Stimulated activated naive CD8-positive, alpha-beta T cell treated with anti-CD3 and anti-CD28 coated beads, Interleukin-15, Interleukin-2, amounts not matched to agents 100 U/mL and 50 U/mL, for 24 hours (primary cell): ENCODE measurements around the gene S100A1.

Source experiments
- ATAC-seq: fragments of 150-1000 bp; cut with Tn5 transposase; one replicate; pipeline ENCODE4 v1.10.0; 2021
- DNase-seq: peaks from one replicate; pipeline ENCODE4 v3.0.0; 2021

The S100A1 gene

GRCh38 chr1:153610811-153611301 is 17.4 kb upstream of the S100A1 start:
- ATAC-seq (no peak), DNase-seq (no peak)

- DNase-seq (no peak), ATAC-seq (no peak)
Measured at GRCh38 chr1:153611356-153611755, 16.9 kb upstream of the S100A1 start.

DNA sequence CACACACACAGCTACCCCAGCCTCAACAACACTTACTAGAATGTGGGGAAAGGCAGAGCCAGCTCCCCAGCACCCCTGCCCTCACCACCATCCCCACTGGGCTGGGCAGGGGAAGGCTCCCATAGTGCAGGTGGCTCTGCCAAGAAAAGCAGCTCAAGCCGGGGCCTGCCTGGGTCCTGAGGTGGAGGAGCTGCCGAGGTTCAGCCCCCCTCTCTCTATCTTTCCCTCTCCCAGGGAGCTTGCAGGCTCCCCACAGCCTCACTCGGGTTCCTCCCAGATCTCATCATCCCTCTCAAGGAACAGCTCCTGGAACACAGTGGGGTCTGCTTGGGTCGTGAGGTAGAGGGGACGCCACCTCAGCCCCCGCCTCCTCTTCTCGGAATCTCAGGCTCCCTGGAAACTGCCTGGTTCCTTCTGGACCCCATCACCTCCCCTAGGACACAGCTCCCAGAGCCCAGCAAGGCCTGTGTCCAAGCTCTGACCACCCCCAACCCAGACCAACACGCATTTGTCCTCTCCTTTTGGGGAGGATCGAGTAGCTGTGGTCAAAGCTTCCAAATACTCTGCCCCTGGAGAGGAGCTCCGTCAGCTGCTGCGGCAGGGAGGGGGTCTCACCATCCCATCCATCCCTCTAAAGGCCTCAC is 16.0 kb upstream of the S100A1 start:
- DNase-seq, result no peak
- ATAC-seq, result no peak

- ATAC-seq, result no peak
- no peak for DNase-seq
Measured at GRCh38 chr1:153612755-153613331, 15.4 kb upstream of the S100A1 start, which contains the start of gene S100A16. Gene S100A16, minus strand, starts transcription at chr1:153613137. Its CDS starts 4,986 bp downstream, at chr1:153608151.

- ATAC-seq (no peak), DNase-seq (no peak)
Measured at GRCh38 chr1:153613406-153613805, 14.8 kb upstream of the S100A1 start.

- ATAC-seq, result no peak
- no peak for DNase-seq
Measured at GRCh38 chr1:153614189-153614900, 13.9 kb upstream of the S100A1 start.

GRCh38 chr1:153614906-153615305 is 13.3 kb upstream of the S100A1 start:
- DNase-seq (no peak), ATAC-seq (no peak)

- DNase-seq (no peak), ATAC-seq (no peak)
Measured at GRCh38 chr1:153615406-153615805, 12.8 kb upstream of the S100A1 start.

DNA sequence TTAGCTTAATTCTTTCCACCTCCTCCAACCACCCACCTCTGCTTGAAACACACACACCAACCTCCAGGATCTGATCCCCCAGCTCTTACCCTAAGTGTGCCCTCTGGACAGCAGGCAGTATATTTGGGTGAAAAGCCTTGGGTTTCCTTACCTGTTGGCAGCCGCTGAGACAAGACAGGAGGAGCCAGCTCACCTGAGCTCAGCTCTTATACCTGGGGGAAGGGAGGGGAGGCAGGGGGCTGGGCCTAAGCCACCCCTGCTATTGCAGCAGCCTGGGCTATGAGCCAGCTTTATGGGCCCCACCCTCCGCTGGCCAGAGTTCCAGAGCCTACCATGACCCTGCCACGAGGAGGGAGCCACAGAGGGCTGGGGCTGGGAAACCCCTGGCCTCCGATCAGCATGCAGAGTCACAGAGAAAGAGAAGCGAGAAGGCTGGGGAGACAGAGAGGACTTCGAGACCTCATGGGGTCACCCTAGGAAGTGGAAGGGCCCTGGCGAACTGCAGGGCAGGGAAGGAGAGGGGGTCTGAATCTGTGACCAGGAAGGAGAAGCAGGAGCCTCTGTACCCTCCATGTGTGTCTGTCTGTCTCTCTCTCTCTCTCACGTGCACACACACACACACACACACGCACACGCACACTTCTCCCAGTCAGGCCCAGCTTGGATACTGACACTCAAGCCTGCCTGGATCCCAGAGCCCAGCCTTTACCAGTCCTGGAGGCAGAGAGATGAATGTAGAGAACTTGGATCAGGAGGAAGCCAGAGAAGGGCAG is 11.9 kb upstream of the S100A1 start, which contains the start of gene S100A14:
Gene S100A14, minus strand, starts transcription at position 182 of the 773 bp plus-strand sequence. CDS start 467 bp downstream, outside the sequence.
- ATAC-seq (no peak), DNase-seq (no peak)

GRCh38 chr1:153616917-153617311 is 11.3 kb upstream of the S100A1 start:
- no peak for ATAC-seq
- DNase-seq, result no peak

DNA sequence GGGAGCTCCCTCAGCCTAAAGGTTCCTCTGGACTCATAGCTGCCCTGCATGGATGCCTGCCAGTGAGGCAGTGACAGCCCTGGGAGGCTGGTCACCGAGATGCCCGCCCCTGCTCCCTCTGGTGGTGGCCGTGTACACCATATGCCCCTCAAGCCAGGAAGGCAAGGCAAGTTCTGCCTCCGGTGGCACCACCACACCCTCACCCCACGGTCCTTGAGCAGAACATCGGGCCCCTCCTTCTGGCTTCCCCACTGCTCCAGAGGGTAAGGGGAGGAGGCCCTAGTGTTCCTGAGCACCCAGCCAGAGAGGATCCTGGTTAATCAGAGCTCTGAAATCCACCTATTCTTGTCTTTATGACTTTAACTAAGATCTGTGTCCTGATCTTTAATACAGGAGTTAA is 10.6 kb upstream of the S100A1 start:
- ATAC-seq, result peak; percentile 77
- DNase-seq, result peak; percentile 78

GRCh38 chr1:153619171-153619570 is 9.1 kb upstream of the S100A1 start:
- ATAC-seq (no peak), DNase-seq (no peak)

GRCh38 chr1:153623101-153623500 is 5.1 kb upstream of the S100A1 start:
- ATAC-seq, result no peak
- DNase-seq, result no peak

DNA sequence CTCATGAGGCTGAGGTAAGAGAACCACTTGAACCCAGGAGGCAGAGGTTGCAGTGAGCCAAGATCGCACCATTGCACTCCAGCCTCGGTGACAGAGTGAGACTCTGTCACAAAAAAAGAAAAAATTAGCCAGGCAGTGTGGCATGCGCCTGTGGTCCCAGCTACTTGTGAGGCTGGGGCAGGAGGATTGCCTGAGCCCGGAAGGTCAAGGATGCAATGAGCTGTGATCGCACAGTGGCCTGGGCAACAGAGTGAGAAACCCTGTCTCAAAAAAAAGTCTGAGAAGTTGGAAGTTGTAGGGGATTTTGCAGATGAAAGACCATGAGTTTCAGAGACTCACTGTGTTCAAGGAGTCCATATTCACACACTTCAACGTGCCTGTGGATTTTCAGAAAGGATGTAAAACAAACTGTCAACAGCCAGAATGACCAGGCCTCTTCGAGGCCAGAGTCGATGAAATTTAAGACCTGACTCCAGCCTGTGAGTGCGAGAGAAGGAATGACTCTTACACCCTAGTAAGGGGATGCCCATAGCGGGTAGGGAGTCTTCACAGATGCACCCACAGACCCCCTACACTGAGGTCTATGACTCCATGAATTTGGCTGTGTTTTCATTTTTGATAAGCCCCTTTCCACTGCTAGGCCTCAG is 3.1 kb upstream of the S100A1 start:
- ATAC-seq (no peak), DNase-seq (no peak)

DNA sequence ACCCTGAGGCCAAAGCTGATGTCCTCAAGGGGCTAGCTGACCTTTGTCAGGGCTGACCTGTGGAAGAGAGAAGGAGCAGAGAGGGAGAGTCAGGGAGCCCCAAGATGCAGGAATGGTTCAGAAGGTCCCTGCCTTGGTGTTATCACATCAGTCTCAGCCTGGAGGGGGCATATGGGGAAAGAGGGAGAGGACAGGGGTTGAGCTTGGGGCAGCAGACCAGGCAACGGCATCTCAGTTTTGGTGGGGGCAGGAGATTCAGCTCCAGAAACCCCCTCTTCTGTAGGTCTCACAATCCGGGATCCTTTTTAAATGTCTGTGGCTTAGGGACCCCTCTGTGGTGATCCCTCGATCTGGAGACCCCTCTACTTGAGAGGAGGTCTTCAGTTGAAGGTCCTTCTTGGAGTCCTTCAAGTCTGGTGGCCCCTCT is 1.7 kb upstream of the S100A1 start:
- no peak for ATAC-seq
- DNase-seq, result no peak

DNA sequence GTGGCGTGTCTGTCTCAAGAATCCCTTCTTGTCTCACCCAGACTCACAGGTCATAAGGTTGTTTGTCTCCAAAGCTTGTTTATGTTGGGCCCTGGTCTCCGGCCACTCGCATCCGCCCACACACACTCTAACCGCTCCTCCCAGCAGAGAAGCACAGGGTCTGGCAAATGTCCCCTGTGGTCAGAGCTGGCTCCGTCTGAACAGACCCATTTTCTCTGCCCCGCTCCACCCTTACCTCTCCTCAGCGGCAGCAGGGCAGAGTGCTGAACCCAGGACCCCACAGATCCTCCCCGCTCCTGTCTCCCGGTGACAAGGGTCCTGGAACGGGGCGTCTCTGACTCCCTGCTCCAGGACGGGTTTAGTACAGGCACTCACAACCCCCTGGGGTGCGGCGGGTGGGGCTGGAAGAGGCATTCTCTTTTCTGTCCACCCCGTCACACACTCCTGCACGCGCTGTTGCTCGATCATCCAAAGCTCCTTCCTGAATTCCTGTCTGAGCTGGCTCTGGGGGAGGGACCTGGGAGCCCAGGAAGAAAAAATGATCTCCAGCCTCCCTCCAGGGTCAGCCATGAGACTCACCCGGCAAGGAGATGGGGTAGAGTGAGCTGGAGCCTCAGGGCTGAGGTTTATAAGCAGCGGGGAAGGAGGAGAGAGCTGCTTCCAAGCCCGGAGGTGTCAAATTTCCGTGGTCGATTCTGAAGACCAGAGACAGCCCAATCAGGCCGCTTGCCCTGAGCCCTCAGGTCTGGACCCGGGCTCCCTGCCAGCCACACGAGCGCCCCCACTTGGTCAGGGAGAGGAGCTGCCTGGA is 1.1 kb upstream of the S100A1 start, which contains the start of gene S100A13:
Gene S100A13, minus strand, starts transcription at position 602 of the 811 bp plus-strand sequence. CDS start 1,033 bp downstream, outside the sequence.
- DNase-seq (peak; percentile 28), ATAC-seq (peak; percentile 14)

DNA sequence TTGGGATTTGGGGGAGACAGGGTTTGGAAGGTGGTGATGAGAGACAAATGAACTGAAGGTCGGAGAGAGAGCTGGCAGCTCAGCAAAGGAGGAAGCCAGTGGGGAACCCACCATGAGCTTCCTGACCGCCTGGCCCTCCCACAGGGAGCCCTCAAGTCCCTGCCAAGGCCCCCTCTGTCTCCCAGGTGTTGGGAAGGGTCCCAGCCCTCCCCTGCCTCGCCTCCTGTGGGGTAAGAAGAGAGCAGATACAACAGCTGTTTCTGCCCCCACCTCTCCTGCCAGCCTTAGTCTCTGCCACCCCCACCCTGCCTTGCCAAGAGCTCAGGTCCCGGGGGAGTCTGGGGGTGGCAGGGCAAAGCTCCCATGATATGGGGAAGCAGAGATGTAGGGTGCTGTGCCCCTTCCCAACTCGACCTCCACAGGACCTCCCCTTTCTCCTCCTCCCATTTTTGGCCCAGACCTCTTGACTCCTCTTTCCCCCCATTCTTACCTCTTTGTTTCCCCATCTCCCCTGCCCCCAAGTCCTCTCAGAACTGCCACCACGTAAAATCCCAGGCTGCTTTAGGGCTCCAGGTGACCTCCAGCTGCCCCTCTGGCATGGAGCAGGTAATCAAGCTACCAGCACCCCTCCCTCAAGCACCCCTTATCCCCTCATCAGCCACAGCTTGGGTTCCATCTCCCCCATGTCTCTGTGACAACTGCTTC is 556 bp downstream of the S100A1 start:
- no peak for ATAC-seq
- no peak for DNase-seq

- no peak for ATAC-seq
Measured at GRCh38 chr1:153629343-153629665, 1.1 kb downstream of the S100A1 start.

GRCh38 chr1:153629971-153630370 is 1.7 kb downstream of the S100A1 start:
- DNase-seq (no peak), ATAC-seq (no peak)

More at GRCh38 chr1:153629343-153629665, 1.1 kb downstream of the S100A1 start:
- DNase-seq, result no peak

GRCh38 chr1:153630384-153630783 is 2.1 kb downstream of the S100A1 start:
- no peak for ATAC-seq
- no peak for DNase-seq
